CD4-positive, alpha-beta T cell treated with Interleukin-21 for 1 hour (primary cell): Measurements from ENCODE around the gene DIAPH3.

Experiments used
- DNase-seq: peaks from one replicate; pipeline ENCODE4 v3.0.0-alpha.2; 2020

The DIAPH3 gene

GRCh38 chr13:60155978-60156377, 7.8 kb downstream of the DIAPH3 start:
- DNase-seq = no peak

- DNase-seq = no peak
These were observed 10.8 kb downstream of the DIAPH3 start for GRCh38 chr13:60152904-60153303.

- no peak for DNase-seq
These were observed 11.6 kb downstream of the DIAPH3 start for GRCh38 chr13:60152114-60152513.

GRCh38 chr13:60150538-60150937, 13.2 kb downstream of the DIAPH3 start:
- no peak for DNase-seq

- DNase-seq = no peak
These were observed 14.8 kb downstream of the DIAPH3 start for GRCh38 chr13:60148918-60149317.

DNA sequence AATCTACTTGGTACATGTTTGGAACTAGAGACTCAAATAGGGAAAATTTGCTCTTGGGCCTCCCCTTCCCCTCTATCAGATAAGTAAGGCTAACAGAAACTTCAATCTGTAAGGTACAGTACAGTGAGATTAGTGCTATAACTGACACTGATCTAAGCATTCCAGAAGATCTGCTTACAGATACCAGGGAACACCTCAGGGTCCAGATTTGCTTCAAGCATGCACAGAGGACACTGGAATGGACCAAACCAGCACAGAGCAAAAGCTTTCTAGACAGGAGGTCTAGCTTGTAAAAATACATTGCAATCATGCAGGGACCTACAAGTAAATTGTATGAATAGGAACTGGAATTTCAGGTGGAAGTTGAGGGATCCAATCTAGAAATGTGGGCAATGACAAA, 16.4 kb downstream of the DIAPH3 start:
- DNase-seq = no peak

DNA sequence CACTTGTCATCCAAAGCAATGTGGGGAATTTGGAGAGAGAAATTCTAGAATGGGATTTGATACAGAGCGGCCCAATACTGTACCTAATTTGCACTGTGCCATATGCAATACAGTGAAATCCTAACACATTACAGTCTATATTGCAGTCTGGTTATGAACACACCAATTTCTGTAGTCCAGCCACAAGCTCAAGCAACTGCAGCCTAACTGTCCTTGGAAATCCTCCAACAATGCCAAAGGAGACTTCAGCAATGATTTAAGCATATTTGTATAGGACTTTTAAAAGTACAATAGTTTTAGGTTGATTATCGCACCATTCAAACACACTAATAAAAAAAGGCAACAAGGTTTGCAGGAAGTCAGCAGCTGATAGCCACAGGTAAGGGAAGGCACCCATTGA, 17.3 kb downstream of the DIAPH3 start:
- DNase-seq = no peak

DNA sequence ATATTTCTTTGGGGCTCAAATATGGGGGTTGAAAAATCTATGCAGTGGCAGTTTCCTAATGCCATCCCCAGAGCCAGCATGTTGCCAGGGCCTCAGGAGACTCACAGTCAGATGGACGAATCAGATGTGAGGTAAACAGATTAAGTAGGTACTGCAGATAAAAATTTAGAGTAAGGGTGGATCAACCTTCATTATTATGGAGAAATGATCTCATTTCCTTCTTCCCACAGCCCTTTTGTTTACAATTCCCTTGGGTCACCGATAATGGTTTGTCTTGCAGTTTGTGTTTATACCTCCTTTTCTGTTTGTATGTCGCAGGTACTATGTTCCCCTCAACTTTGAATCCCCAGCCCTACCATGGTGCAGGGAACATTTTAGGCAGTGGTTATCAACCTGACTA, 20.0 kb downstream of the DIAPH3 start:
- no peak for DNase-seq

- DNase-seq = no peak
These were observed 24.5 kb downstream of the DIAPH3 start for GRCh38 chr13:60139272-60139671.

GRCh38 chr13:60138674-60139073, 25.1 kb downstream of the DIAPH3 start:
- DNase-seq = no peak

DNA sequence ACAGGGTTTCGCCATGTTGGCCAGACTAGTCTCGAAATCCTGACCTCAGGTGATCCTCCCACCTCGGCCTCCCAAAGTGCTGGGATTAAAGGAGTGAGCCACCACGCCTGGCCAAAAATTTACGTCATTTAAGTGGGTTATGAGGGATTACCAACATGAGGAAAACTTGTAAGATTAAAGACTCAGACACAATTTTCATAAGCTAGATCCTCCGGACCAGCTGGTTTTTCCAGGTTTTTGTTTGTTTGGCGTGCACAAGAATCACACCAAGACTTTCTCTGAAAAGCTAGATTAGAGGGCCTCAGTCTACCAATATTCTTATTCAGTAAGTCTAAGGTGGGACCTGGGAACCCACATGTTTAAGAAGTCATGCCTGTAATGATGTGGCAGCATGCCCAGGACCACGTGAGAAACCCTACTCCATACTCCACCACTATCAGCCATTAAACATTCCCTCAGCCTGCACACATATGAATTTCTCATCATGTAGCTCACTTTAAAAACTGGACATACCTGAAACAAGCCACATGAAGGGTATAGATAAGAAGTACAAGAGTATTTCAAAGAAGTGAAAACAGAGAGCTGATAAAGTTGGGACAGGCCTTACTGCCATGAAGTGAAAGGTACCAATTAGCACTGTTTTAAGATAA, 25.7 kb downstream of the DIAPH3 start:
- no peak for DNase-seq

- DNase-seq = no peak
These were observed 28.4 kb downstream of the DIAPH3 start for GRCh38 chr13:60135344-60135743.

GRCh38 chr13:60134376-60134775, 29.4 kb downstream of the DIAPH3 start:
- DNase-seq = peak; percentile 7

GRCh38 chr13:60121337-60121687, 42.4 kb downstream of the DIAPH3 start:
- no peak for DNase-seq

GRCh38 chr13:60120617-60121336, 43.0 kb downstream of the DIAPH3 start:
- no peak for DNase-seq

- no peak for DNase-seq
These were observed 44.9 kb downstream of the DIAPH3 start for GRCh38 chr13:60118696-60119400.

- no peak for DNase-seq
These were observed 49.2 kb downstream of the DIAPH3 start for GRCh38 chr13:60114499-60115028.

GRCh38 chr13:60112771-60113170, 51.0 kb downstream of the DIAPH3 start:
- DNase-seq = no peak

GRCh38 chr13:60111691-60112090, 52.0 kb downstream of the DIAPH3 start:
- DNase-seq = no peak

DNA sequence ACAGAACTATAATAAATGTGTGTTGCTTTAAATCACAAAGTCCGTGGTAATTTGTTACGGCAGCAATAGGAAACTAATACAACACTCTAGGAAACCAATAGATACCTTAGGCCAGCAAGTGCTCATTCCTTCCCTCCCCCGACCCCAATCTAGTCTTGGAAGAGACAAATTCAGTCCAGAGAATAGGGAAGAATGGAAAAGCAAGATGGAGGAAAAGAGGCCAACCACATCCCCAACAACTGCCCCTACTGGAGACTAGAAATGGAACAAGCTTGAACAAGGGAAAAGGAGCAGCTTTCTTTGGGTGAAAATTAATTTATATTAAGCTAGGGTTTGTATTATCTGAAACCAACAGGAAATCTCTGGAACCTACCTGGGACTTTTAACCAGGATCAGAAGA, 54.4 kb downstream of the DIAPH3 start:
- DNase-seq = no peak

- DNase-seq = no peak
These were observed 55.1 kb downstream of the DIAPH3 start for GRCh38 chr13:60108589-60108988.

DNA sequence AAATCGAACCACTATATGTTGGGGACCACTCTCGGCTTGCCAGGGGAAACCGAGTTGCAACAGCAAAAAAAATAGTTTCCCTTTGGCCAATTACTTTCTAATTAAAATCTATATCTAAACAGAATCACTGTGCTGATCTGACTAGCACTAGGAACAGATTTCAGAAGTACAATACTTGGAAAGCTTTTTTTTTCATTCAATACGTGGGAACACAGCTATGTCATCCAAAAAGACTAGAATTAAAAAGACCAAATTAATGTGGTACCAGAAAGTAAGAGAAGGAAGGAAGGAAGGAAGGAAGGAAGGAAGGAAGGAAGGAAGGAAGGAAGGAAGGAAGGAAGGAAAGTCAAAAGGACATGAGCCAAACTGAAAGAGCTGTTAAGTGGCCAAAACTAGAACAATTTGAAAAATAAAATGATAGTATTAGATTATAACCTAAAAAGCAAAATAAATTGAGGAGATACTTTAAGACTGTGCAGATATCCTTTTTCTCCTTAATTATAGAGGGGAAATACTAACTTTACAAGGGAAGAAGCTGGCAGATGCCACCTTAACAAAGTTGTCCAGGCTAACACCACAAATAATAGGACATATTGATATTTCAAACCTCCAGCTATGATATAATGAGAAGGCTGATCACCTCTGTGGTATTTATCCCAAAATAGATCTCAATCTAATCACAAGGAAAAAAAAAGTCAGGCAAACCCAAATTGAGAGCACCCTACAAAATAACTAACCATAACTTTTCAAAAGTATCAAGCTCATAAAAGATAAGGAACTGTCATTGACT, 63.9 kb downstream of the DIAPH3 start:
- no peak for DNase-seq

DNA sequence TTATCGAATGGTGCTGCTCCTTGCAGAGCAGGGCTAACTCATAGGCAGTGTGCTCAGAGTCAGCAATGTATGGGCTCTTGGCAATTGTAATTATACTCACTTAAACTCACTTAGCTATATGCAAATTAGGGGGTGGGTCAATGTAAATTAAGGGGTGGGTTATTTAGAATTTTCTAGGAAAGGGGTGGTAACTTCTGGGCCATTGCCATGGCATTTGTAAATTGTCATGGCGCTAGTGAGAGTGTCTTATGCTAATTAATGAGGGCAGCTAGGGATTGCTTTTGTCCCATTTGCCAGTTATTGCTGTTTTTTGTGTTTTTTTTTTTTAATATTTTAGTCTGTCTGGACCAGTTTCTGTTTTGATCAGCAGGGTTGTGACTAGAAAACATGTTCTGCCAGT, 68.4 kb downstream of the DIAPH3 start:
- no peak for DNase-seq
